Nucleus accumbens (tissue), 56 donors: ENCODE data around the gene CCN6.

Experiments
- DNase-seq, 56 donors: peaks; one replicate each; lab custom pipeline; 2025; lab: John Stamatoyannopoulos, UW

CCN6 gene

DNA sequence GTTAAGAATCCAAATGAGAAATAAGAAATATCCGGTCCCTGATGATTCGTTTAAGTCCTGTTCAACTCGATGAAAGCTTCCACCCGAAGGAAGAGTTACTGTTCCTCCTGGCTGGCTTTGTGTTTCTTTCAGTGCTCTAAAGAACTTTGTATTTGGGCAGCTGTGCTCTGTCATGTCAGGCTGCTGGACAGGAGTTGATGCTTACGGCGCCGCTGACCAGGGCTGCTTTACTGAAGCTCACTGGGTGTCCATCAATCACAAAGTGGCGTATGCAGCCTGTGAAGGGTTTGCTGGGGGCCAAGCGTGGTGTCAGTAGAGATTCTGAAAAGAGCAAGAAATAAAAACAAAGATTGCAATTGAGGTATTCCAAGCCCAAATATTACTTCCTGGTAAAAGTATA is 55.4 kb downstream of the CCN6 start:
- DNase-seq: peak in 5 of 56 donors; percentile 2 to 6 (median 4)

DNA sequence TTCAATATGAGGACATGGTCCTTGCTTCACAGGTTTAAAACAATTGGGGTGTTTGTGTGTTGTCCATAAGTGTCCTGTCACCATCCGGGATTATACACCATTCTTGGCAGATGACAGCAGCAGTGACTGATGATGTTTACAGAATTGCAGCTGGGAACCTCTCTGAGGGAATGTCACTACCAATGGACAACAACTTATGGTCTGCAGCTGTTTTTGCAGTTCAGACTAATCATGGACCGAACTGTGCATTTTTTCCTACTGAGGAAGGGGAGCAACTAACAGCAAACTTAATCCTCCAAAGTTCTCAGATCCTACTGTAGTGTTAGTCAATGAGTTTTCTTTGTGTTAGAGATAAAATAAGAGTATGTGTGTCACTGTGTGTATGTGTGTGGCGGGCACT is 59.5 kb downstream of the CCN6 start:
- DNase-seq: peak in 3 of 56 donors; percentile 0 to 10 (median 8)

DNA sequence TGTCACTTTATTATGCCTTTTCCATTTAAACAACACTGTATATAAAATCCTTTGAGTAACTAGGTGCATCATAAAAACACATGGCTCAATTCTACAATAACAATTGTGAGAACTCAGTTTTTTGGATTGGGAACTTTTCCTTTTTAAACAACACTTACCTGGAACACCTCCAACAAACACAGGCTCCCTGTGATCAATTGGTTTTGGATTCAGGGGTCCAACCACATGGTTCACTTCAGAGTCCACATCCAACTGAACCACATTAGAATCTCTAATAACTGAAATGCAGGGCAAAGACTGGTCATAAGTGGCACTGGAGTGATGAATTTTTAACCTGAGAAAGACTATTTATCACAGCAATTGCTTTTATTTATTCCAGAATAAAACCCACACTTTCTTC is 60.0 kb downstream of the CCN6 start:
- DNase-seq: no peak

DNA sequence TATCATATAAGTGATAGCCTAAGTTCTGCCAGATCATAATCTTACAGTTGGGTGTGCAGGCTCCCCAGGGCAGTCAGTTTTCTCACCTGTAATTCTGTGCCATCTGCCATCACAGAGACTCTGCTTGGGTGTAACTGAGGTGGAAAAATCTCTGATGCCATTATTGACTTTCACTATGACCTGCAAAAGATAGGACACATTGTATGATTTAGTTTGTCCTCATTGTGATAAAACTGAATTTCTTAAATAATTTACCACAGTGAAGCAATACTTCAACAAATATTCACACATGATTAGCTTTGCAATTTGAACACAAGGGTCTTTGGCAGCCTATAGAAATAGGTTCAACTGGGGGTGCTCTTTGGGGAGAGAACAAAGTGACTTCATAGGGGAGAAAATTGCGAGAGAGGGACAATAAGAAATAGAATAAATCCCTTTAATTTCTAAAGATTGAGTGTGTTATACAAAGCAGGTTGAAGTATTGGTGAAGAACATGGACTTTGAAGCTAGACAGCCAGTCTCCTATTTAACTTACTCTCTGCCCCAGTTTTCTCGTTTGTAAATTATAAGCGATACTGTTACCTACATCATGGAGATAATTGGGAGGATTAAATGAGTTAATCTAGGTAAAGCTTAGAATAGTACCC is 60.8 kb downstream of the CCN6 start:
- DNase-seq: no peak

DNA sequence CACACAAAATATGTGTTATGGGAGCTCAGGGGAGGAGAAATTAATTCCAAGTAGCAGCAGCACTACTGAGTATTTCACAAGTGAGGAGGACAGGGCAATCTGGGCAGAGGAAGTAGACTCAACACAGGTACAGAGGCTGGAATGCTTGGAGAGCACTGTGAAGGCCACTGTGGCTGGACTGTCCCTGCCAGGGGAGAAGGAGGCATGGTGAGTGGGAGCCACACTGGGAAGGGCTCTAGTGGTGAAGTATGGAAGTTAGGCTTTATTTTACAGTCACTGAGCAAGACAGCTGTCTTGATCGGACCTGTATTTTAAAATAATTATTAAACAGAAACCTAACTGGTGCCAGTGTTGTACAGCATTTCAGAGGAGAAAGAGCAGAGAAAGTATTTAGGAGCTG is 62.3 kb downstream of the CCN6 start:
- no peak for DNase-seq

DNA sequence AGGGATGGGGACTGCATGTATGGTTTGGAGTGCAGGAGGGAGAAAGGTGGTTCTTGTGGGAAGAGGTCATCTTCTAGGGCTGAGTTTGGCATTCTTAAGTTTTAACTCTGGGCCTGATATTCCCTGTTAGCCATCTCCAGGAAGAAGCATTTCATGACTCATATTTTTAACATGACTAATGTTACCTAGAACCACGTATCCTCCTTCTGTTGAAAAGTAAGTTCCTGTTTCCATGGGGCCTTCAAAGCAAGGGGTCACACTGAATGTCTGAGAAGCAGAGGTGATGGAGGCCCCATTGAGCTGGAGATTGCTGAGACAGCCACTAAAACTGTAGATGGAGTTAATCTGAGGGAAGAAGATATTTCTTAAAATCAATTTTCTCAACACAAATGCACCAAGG is 63.6 kb downstream of the CCN6 start:
- DNase-seq: no peak

DNA sequence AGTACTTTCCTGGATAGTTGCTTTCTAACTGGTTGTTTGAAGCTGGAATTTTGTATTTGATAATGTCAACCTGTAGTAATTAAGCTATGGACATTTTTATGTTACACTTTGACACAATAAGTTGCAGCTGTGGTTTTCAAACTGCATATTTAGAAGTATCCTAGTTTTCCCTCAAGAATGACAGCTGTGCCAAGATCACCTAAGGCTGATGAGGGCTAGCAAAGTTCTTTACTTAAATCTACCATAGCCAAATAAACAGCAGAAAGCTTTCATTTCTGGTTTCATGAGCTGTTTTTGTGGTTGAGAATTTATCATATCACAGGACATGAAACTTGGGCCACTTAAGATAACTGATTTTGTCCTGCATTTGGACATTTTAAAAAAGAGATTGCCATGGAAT is 64.1 kb downstream of the CCN6 start:
- DNase-seq: no peak
